Measurements from ENCODE around the gene VAT1L. TPM values are rescaled to one million over a fixed set of nuclear protein-coding genes. Genes with fewer than 3 reads are reported as not detected.
"Not testable (repeated sequence)": the region's sequence is repeated elsewhere in the genome, so short reads cannot be mapped to it uniquely, and the experiment has no call there.

The VAT1L gene
- total RNA-seq, 1 experiment from 2014 or later, result not detected

DNA sequence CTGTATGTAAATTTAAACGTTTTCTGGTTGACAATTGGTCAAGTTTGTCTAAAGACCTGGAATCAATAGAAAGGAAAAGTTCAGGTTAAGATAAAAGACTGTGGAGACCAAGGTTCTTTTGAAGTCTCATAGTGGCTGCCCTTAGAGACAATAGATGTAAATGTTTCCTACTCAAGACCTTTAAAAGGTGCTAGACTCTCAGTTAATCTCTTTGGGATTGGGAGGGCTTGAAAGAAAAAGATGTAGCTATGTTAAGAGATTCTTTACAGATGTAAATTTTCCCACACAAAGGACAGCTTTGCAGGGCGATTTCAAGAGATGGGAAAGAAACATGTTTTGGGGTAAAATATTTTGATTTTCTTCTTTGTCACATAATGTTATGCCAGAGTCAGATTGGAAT, 204.0 kb downstream of the VAT1L start:
- in situ Hi-C loops (cut with HindIII; ENCODE audit: low pct_unique_long_range_greater_than_20kb, low sequenced_read_pairs); DNase-seq (ENCODE audit: low read depth): not testable (repeated sequence)

DNA sequence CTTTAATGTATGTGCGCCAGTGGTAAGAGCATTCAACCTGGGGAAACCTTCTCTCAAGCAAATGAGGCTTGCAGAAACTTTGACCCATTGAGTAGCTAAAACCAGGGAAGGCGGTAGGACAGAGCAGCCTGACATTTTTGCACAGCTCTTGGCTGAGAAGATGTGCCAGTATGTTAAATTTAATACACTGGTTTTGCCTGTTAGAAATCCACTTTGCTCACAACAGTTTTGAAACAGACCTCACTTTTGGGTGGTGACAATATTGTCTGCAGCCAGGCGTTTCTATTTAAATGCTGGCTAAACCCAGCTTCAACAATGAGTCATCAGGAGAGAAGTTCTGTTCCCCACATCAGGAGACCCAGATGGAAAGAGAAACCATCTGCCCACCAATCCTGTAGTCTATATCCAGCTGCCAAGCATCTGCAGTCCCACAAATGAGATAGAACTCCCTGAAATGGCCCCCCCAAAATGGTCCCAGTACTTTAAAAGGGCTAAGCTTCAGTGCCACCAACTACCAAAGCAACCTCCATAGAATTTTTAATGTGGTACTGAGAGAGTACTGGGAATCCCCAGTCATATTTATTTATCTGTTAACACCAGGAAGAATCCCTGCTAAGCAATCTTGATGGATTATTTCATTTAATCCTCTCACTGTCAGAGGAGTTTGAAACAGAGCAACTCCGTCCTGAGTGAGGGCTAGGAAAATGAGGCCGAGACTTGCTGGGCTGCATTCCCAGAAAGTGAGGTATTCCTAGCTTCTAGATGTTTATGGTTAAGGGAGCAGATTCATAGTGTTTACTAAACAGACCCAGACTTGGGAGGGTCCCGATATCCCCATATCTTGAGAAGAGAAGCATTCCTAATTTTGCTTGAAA, 205.0 kb downstream of the VAT1L start:
- no peak for DNase-seq (ENCODE audit: low read depth)
- in situ Hi-C loops (cut with HindIII; ENCODE audit: low pct_unique_long_range_greater_than_20kb, low sequenced_read_pairs), result no loop called here

DNA sequence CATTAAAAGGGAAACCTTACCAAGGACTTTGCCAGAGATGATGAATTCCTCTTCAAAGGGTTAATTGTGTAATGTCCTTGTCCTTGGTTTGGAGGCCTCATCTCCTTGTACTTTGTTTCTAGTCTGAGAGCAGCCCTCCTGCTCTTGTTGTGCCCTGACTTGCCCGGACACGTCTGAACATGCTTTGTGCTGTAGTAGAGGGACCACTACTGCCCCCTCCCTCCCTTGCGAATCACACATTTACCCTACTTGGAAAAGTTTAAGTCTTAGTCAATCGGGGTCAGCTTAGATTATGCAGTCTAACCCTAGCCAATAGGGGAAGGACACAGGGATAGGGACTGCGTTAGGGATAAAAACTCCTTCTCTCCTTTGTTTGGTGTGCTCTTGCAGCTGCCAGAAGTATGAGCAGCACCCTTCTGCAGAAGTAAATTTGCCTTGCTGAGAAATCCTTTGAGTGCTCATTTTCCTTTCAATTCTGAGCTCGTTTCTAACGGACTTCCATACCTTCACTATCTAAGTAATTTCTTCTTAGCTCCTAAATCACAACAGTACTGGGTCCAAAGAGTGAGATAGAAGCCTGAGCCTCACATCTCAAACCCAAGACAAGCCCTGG, 207.6 kb downstream of the VAT1L start:
- in situ Hi-C loops (cut with HindIII; ENCODE audit: low pct_unique_long_range_greater_than_20kb, low sequenced_read_pairs), result no loop called here
- no peak for DNase-seq (ENCODE audit: low read depth)

DNA sequence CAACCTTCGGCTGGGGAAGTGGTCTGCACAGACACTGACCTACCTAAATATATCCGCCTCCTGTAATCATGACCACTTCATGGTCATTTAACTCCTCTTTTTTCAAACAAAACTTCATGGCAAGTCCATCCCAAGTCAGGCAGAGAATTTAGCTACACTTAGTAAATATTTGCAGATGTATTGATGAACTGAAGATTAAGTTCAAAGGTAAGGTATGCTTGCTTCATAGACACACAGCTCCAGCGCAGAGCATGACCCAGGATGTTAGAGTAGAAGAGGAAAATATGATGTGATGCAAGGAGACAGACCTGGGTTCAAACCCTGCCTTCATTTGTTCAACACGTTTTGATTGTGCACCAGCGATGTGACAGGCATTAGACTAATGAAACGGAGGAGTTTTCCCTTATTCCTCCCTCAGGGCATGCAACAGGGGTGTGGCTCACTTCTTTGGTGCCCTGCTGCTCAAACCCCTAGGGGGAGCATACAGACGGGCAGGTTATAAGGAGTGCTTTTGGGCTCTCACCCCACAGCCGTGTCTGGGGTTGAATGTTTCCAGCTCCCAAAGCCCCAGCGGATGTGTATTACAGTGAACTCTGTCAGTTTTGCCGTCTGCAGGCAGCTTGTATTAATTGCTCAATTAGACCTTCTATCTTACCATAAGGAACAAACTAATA, 210.1 kb downstream of the VAT1L start:
- in situ Hi-C loops (cut with HindIII; ENCODE audit: low pct_unique_long_range_greater_than_20kb, low sequenced_read_pairs), result no loop called here
- DNase-seq (ENCODE audit: low read depth), result no peak

DNA sequence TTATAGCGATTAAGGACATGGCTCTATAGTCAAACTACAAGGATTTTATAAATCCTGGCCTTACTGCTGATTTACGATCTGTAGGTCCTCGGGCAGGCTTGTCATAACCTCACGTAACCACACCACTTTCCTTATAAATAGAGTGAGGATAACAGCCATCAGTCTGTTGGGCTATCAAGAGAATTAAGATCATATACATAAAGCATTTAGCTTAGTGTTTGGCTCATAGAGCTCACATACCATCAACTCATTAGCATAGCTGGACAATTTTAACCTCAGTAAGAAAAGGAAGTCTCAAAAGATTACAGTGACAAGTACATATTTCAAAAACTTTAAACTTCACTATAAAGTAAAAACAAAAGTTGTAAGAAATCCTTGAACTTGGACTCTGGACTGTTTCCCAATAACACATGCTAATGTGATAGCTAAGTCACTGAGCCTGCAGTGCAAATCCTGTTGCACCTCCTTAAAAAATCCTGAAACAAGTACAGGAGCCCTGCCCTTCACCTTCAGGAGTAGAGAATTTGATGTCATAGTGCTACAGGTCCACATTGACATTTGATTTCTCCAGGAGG, 213.2 kb downstream of the VAT1L start:
- in situ Hi-C loops (cut with HindIII; ENCODE audit: low pct_unique_long_range_greater_than_20kb, low sequenced_read_pairs), result no loop called here

DNA sequence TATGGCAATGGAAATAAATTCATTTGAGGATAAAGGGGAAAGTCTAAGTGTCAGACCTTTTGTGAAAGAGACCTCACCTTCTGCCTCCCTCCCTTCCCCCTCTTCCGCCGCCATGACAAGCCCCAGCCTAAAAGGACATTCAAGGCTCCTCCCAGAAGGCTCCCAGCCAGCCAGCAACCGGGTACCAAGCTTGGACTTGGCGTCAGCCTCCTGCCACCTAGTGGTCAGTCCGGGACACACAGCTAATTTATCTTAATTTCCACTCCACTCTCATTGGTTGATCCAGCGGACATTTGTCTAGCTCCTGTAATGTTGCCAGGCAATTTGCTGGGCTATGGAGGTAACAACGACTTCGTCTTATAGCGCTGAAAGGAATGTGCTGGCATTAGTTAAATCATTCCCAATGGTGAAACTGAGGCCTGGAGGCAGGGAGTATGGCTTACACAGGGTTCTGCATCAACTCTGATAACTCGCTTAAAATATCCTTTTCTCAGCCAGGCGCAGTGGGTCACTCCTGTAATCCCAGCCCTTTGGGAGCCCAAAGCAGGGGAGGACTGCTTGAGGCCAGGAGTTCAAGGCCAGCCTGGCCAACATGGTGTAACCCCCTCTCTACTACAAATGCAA, 214.7 kb downstream of the VAT1L start:
- peak; percentile 73 for DNase-seq (ENCODE audit: low read depth)
- in situ Hi-C loops (cut with HindIII; ENCODE audit: low pct_unique_long_range_greater_than_20kb, low sequenced_read_pairs), result no loop called here

More for the DNA sequence above, 213.2 kb downstream of the VAT1L start:
- DNase-seq (ENCODE audit: low read depth), result no peak

DNA sequence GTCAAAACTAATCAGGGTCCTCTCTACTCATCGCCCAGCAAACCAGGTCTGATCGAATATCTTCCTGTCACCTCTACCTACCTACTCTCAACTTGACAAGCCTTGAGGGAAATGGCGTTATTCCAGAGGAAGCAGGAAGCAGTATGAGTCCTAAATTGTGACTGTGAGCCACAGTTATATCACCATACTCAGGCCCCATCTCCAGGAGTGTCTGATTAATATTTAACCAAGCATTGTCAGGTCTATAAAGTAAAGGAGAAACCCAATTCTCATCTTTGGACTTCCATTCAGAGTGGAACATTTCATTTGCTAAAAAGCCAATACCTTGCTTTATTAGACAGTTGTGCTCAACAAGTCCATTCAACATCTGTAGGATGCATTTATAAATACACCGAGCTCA, 216.2 kb downstream of the VAT1L start:
- in situ Hi-C loops (cut with HindIII; ENCODE audit: low pct_unique_long_range_greater_than_20kb, low sequenced_read_pairs), result no loop called here
- DNase-seq (ENCODE audit: low read depth), result no peak

DNA sequence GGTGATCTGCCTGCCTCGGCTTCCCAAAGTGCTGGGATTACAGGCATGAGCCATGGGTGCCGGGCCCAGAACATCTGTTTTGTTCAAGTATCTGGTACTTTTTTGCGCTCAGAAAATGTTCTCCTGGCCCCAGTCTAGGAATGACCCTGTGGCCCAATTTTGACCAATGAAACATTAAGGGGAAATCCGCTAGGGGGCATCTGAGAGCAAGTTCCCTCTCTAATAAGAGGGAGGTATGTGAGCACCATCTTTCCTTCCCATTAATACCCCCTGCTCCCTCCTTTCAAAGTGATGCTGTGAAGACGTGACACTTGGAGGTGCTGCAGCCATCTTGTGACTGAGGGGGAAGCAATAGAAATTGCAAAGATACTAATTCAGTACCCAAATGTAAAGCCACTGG, 217.5 kb downstream of the VAT1L start:
- no peak for DNase-seq (ENCODE audit: low read depth)
- in situ Hi-C loops (cut with HindIII; ENCODE audit: low pct_unique_long_range_greater_than_20kb, low sequenced_read_pairs), result no loop called here

DNA sequence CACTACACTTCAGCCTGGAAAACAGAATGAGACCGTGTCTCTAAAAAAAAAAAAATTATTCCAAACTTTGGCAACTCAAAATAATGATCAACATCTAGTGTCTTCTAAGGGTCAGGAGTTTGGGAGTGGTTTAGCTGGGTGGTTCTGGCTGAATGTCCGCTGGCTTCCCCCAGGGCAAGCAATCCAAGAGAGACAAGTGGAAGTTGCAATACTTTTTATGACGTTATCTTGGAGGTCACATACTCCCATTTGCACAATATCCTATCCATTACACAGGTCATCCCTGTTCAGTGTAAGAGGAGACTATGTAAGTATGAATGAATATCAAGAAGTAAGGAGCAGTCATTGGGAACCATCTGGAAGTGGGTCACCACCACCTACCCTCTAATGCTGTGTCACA, 218.8 kb downstream of the VAT1L start:
- in situ Hi-C loops (cut with HindIII; ENCODE audit: low pct_unique_long_range_greater_than_20kb, low sequenced_read_pairs), result no loop called here
- DNase-seq (ENCODE audit: low read depth), result no peak

DNA sequence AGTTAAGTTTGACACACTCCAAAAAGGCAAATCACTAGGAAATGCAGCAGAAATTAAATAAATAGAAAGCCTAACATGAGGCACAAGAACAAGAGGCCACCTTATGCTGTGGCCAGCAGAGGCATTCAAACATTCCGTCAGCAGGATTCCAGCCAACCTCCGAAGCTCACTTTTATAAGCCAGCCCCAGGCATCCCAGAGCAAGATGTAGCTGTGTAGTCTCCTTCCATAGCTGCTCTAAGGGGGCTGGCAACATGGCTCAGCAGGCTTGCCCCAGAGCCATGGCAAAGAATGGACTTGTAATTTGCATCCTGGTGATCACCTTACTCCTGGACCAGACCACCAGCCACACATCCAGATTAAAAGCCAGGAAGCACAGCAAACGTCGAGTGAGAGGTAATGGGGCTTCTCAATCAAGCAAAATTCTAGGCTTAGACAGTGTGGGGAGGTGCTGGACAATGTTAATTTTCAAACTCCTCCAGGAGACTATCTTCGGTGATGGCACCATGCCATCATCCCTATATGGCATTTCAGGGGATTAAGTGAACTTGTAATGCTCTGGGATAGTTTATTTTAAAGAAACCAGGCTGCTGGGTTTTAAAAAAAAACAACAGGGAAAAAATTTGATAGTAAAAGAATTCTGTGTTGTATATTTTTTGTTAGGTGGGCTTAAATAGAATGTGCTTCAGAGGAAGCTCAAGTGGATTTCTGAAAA, 234.1 kb downstream of the VAT1L start, which contains the start of gene CLEC3A:
CLEC3A (plus strand) TSS at position 202 of the 714 bp plus-strand sequence; CDS start at position 281, 79 bp downstream.
- in situ Hi-C loops (cut with HindIII; ENCODE audit: low pct_unique_long_range_greater_than_20kb, low sequenced_read_pairs), result no loop called here
- no peak for DNase-seq (ENCODE audit: low read depth)

DNA sequence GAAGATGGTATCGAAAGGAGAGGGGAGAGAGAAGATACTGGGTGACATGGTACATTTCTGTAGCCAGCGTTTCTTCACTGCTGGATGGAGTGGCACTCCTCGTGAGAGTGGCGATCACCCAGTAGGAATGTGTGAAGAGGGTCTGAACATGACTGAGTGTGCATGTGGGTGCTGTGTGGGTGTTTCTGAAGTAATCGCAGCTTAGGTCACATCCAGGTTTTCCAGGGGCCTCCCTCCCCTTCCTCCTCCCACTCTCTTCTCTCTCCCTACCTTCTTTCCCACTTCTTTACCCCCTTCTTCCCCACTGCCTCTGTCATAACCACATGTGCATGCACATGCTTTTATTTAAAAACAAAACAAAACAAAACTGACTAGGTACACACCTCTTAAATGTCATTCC, 235.8 kb downstream of the VAT1L start:
- DNase-seq (ENCODE audit: low read depth), result no peak
- in situ Hi-C loops (cut with HindIII; ENCODE audit: low pct_unique_long_range_greater_than_20kb, low sequenced_read_pairs), result no loop called here

DNA sequence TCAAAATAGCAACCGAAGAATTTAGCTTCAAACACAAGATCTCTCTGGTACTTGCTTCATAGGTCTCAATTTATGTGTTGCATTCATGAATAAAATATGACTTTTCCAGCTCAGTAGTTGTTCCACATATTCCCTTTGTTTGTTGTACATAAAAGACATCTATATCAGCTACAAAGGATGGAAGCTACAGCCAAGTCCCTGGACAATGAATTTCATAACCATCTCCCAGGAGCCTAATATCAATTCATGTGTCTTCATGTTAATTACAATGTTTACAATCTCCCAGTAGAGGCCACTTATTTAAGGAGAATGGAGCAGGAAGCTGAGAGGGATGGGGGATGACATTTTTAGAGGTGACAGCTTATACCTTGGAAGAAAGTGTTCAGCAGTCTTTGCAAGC, 237.3 kb downstream of the VAT1L start:
- in situ Hi-C loops (cut with HindIII; ENCODE audit: low pct_unique_long_range_greater_than_20kb, low sequenced_read_pairs), result no loop called here
- no peak for DNase-seq (ENCODE audit: low read depth)

DNA sequence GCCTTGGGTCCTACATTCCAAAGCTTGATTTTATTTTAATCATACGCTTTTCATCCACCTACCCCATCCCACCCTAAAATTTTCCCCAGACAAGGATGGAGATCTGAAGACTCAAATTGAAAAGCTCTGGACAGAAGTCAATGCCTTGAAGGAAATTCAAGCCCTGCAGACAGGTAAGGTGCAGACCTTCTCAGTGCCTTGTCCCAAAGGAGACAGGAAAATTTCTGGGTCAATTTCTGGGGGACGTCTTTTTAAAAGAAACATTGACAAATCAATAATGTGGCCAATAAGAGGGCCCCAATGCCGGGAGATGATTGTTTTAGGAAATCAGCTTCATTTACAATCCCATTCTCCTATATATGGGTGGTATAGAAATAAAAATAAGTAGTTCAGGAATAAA, 239.7 kb downstream of the VAT1L start:
- in situ Hi-C loops (cut with HindIII; ENCODE audit: low pct_unique_long_range_greater_than_20kb, low sequenced_read_pairs), result no loop called here
- DNase-seq (ENCODE audit: low read depth), result no peak

Other genes starting within 250 kb of the VAT1L start
- 7.1 and 25.3 TPM in 2 replicates for gene NUDT7, start 66.0 kb upstream of the VAT1L start, total RNA-seq (2014; rRNA removed; shearing (Covaris generic); ENCODE audit: low replicate concordance)
- gene CLEC3A, start 234.0 kb downstream of the VAT1L start, total RNA-seq (2014; rRNA removed; shearing (Covaris generic); ENCODE audit: low replicate concordance), result not detected in 2 replicates

Data from Caki2 (cell line).